Loucy (cell line): ENCODE data around the gene IDI2.

Source experiments
- H2AFZ ChIP-seq: fragments of 200-600 bp; sonication (generic); 2 replicates; pipeline ENCODE4 v1.6.0; 2016; ENCODE audit warnings: antibody characterized with exemption, mild to moderate bottlenecking, low read length, moderate library complexity
- H3F3A ChIP-seq: fragments of 200-600 bp; 2 replicates; pipeline ENCODE4 v1.6.0; 2016; ENCODE audit warnings: antibody characterized with exemption, low read depth, mild to moderate bottlenecking
- H3K27me3 ChIP-seq: fragments of 200-600 bp; sonication (generic); 2 replicates; pipeline ENCODE4 v1.6.1; 2014; ENCODE audit warnings: low read length, mild to moderate bottlenecking; ENCODE audit not compliant: insufficient read depth, poor library complexity, severe bottlenecking
- H3K36me3 ChIP-seq: fragments of 200-600 bp; sonication (generic); 2 replicates; pipeline ENCODE4 v1.6.1; 2016; ENCODE audit warnings: low read length; ENCODE audit not compliant: insufficient read depth
- H3K4me1 ChIP-seq: fragments of 200-600 bp; sonication (generic); 2 replicates; pipeline ENCODE4 v1.5.1; 2014; ENCODE audit warnings: low read length, mild to moderate bottlenecking; ENCODE audit not compliant: insufficient read depth, poor library complexity, severe bottlenecking
- H3K4me2 ChIP-seq: fragments of 200-600 bp; sonication (generic); 2 replicates; pipeline ENCODE4 v1.6.0; 2014; ENCODE audit warnings: antibody characterized with exemption, low read length, low read depth, mild to moderate bottlenecking; ENCODE audit not compliant: poor library complexity, severe bottlenecking
- H3K4me3 ChIP-seq: fragments of 200-600 bp; sonication (generic); 2 replicates; pipeline ENCODE4 v1.5.1; 2014; ENCODE audit warnings: low read length, mild to moderate bottlenecking, mixed read lengths; ENCODE audit not compliant: poor library complexity, severe bottlenecking
- H3K79me2 ChIP-seq: fragments of 200-600 bp; sonication (generic); 2 replicates; pipeline ENCODE4 v1.6.1; 2014; ENCODE audit warnings: low read length; ENCODE audit not compliant: insufficient read depth
- H3K9ac ChIP-seq: fragments of 200-600 bp; sonication (generic); 2 replicates; pipeline ENCODE4 v1.6.0; 2014; ENCODE audit warnings: mild to moderate bottlenecking, low read depth, low read length, moderate library complexity; ENCODE audit not compliant: poor library complexity, severe bottlenecking
- H3K9me2 ChIP-seq: fragments of 200-600 bp; sonication (generic); replicated peaks from 2 replicates; pipeline ENCODE4 v1.6.1; 2016; ENCODE audit warnings: low read depth, low read length, mixed read lengths
- H3K9me3 ChIP-seq: fragments of 200-600 bp; sonication (generic); 2 replicates; pipeline ENCODE4 v1.6.1; 2014; ENCODE audit warnings: mild to moderate bottlenecking, antibody characterized with exemption, low read length, low read depth; ENCODE audit not compliant: insufficient read depth
- H4K20me1 ChIP-seq: fragments of 200-600 bp; sonication (generic); 2 replicates; pipeline ENCODE4 v1.6.0; 2014; ENCODE audit warnings: antibody characterized with exemption, low read length, mild to moderate bottlenecking; ENCODE audit not compliant: insufficient read depth, poor library complexity, severe bottlenecking
- EZH2phosphoT487 ChIP-seq: fragments of 200-600 bp; IDR thresholded peaks from 2 replicates; pipeline ENCODE4 v1.6.1; 2018; ENCODE audit warnings: antibody characterized with exemption, mild to moderate bottlenecking, moderate library complexity, borderline replicate concordance
- TF ChIP-seq, protein P1 (sequence below): fragments of 200-600 bp; sonication (generic); conservative IDR thresholded peaks from 2 replicates; pipeline ENCODE4 v1.5.1; 2014; ENCODE audit warnings: mild to moderate bottlenecking, antibody characterized with exemption, low read length

The IDI2 gene

GRCh38 chr10:990808-991207 is 34.9 kb downstream of the IDI2 start:
- peak overlapping the region; percentile 82 for H3K4me2 ChIP-seq
- peaks cover 32% of the 10 kb centered on the region; the same call in 1 of the 2 replicates for H3K36me3 ChIP-seq
- H4K20me1 ChIP-seq = peaks cover 27% of the 10 kb centered on the region
- peak overlapping the region; percentile 18 for H3K9ac ChIP-seq
- H3K4me3 ChIP-seq = peak overlapping the region; percentile 100
- peaks cover 54% of the 10 kb centered on the region for H3K79me2 ChIP-seq
- no peaks in the 10 kb centered on the region for H3K9me3 ChIP-seq
- no peak overlapping the region for H2AFZ ChIP-seq
- H3K9me2 ChIP-seq = no peaks in the 10 kb centered on the region
- peaks cover 32% of the 10 kb centered on the region for H3K4me1 ChIP-seq
- TF ChIP-seq, protein P1, sequence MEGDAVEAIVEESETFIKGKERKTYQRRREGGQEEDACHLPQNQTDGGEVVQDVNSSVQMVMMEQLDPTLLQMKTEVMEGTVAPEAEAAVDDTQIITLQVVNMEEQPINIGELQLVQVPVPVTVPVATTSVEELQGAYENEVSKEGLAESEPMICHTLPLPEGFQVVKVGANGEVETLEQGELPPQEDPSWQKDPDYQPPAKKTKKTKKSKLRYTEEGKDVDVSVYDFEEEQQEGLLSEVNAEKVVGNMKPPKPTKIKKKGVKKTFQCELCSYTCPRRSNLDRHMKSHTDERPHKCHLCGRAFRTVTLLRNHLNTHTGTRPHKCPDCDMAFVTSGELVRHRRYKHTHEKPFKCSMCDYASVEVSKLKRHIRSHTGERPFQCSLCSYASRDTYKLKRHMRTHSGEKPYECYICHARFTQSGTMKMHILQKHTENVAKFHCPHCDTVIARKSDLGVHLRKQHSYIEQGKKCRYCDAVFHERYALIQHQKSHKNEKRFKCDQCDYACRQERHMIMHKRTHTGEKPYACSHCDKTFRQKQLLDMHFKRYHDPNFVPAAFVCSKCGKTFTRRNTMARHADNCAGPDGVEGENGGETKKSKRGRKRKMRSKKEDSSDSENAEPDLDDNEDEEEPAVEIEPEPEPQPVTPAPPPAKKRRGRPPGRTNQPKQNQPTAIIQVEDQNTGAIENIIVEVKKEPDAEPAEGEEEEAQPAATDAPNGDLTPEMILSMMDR = no peak
- TF ChIP-seq EZH2phosphoT487 = no peak
- peaks cover 4% of the 10 kb centered on the region for H3K27me3 ChIP-seq
- no peaks in the 10 kb centered on the region for H3F3A ChIP-seq

- peak overlapping the region; percentile 75 for H2AFZ ChIP-seq
- H3K9me3 ChIP-seq = no peaks in the 10 kb centered on the region
- no peaks in the 10 kb centered on the region for H3K9me2 ChIP-seq
- no peak for TF ChIP-seq EZH2phosphoT487
- TF ChIP-seq, protein P1 = no peak
- H3K36me3 ChIP-seq = peaks cover 15% of the 10 kb centered on the region; the same call in 1 of the 2 replicates
- H3K79me2 ChIP-seq = peaks cover 54% of the 10 kb centered on the region
- peak overlapping the region; percentile 82 for H3K4me2 ChIP-seq
- peak overlapping the region; percentile 94 for H3K9ac ChIP-seq
- H4K20me1 ChIP-seq = peaks cover 27% of the 10 kb centered on the region
- H3F3A ChIP-seq = no peaks in the 10 kb centered on the region
- peaks cover 32% of the 10 kb centered on the region for H3K4me1 ChIP-seq
- peak overlapping the region; percentile 100 for H3K4me3 ChIP-seq
- H3K27me3 ChIP-seq = peaks cover 4% of the 10 kb centered on the region
These were observed 36.8 kb downstream of the IDI2 start for GRCh38 chr10:988667-989545.

- peak within 1 kb of the TSS; percentile 91 for H2AFZ ChIP-seq
- peak within 1 kb of the TSS; percentile 94 for H3K9ac ChIP-seq
- H4K20me1 ChIP-seq = peaks cover 27% of the 10 kb centered on the region
- no peak for TF ChIP-seq EZH2phosphoT487
- TF ChIP-seq, protein P1 = peak; percentile 64
- no peaks in the 10 kb centered on the region for H3F3A ChIP-seq
- H3K9me3 ChIP-seq = no peaks in the 10 kb centered on the region
- H3K4me2 ChIP-seq = peak within 1 kb of the TSS; percentile 85
- no peaks in the 10 kb centered on the region for H3K9me2 ChIP-seq
- H3K27me3 ChIP-seq = peaks cover 4% of the 10 kb centered on the region
- H3K4me1 ChIP-seq = peaks cover 32% of the 10 kb centered on the region
- peaks cover 54% of the 10 kb centered on the region for H3K79me2 ChIP-seq
- H3K4me3 ChIP-seq = peak within 1 kb of the TSS; percentile 100
- H3K36me3 ChIP-seq = peaks cover 8% of the 10 kb centered on the region; the same call in 1 of the 2 replicates
These were observed 37.6 kb downstream of the IDI2 start, which contains the start of gene GTPBP4 for GRCh38 chr10:987870-988666. Gene GTPBP4 (plus strand): TSS chr10:988434. CDS start chr10:988480, 46 bp downstream.
